ENCODE data around the gene NRBP1. TPM values are rescaled to one million over a fixed set of nuclear protein-coding genes. Genes with fewer than 3 reads are reported as not detected.
A peak's percentile ranks its signal among the peaks of the same experiment; 100 is the strongest.

The NRBP1 gene
- total and polyA plus RNA-seq, 9 of the 15 experiments (the other 6 are each of a cell fraction or from before 2014, with no cell fraction given), result 2.9 to 84.5 (median 36.9) TPM

DNA sequence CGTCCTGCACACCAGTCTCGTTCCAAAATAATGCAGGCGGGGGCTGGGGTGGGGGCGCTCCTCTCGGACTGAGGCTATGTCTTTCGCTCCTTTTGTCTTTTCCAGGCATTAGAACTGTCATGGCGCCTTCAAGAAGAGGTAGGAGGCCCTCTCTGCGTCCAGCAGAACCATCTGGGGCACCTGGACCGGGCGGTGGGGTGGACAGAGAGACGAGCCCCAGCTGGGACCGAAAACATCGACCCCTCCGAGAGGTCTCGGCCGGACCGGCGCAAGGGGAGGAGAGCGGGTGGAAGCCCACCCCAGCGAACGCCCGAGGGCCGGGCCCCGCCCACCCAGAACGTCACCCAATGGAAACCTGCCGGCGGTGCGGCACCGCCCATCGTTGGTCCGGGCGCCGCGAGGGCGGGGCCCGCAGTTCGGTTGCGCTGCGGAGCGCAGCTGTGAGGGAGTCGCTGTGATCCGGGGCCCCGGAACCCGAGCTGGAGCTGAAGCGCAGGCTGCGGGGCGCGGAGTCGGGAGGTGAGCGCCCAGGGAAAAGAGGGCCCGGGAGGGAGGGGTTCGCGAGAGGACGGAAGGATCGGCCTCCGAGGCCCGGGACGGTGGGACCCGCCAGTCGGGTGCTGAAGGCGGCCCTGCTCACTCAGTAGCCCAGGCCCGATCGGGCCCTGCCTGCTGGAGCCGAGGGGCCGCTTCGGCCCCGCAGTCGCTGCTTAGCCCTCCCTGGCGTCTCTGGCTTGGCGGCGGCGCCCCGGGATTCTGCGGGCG, at the start of gene NRBP1 (continued):
- TF ChIP-seq, protein P1, sequence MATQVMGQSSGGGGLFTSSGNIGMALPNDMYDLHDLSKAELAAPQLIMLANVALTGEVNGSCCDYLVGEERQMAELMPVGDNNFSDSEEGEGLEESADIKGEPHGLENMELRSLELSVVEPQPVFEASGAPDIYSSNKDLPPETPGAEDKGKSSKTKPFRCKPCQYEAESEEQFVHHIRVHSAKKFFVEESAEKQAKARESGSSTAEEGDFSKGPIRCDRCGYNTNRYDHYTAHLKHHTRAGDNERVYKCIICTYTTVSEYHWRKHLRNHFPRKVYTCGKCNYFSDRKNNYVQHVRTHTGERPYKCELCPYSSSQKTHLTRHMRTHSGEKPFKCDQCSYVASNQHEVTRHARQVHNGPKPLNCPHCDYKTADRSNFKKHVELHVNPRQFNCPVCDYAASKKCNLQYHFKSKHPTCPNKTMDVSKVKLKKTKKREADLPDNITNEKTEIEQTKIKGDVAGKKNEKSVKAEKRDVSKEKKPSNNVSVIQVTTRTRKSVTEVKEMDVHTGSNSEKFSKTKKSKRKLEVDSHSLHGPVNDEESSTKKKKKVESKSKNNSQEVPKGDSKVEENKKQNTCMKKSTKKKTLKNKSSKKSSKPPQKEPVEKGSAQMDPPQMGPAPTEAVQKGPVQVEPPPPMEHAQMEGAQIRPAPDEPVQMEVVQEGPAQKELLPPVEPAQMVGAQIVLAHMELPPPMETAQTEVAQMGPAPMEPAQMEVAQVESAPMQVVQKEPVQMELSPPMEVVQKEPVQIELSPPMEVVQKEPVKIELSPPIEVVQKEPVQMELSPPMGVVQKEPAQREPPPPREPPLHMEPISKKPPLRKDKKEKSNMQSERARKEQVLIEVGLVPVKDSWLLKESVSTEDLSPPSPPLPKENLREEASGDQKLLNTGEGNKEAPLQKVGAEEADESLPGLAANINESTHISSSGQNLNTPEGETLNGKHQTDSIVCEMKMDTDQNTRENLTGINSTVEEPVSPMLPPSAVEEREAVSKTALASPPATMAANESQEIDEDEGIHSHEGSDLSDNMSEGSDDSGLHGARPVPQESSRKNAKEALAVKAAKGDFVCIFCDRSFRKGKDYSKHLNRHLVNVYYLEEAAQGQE (IDR thresholded peaks at IDR 0.05; ENCODE audit: borderline replicate concordance), result no peak
- TF ChIP-seq, protein P1 (CRISPR knock-in tag; IDR thresholded peaks at IDR 0.05; ENCODE audit: low read depth), result peak; percentile 77; the same call in 1 of the 2 replicates
- TF ChIP-seq ZNF785 (CRISPR knock-in tag; IDR thresholded peaks at IDR 0.05) (no peak), ZNF384 (IDR thresholded peaks at IDR 0.05; ENCODE audit: low read depth, low read length) (no peak), CBFA2T3 (IDR thresholded peaks at IDR 0.05) (no peak; the same call in 1 of the 2 replicates), PPARD (CRISPR knock-in tag; IDR thresholded peaks at IDR 0.05) (no peak), HMGN3 (IDR thresholded peaks at IDR 0.05; ENCODE audit: borderline replicate concordance, extremely low read depth, insufficient read length, low read depth, low read length) (peak; percentile 78), POLR2G (IDR thresholded peaks at IDR 0.05; ENCODE audit: low read depth, low read length) (peak; percentile 97), PRMT5 (CRISPR knock-in tag; IDR thresholded peaks at IDR 0.05) (0 out of 2 replicates have a peak, but pooled peaks have one; percentile 72), TBL1XR1 (IDR thresholded peaks at IDR 0.05; ENCODE audit: low read length in 2 of 2) (no peak), NRF1 (conservative IDR thresholded peaks at IDR 0.05 in 1 of 2, IDR thresholded peaks at IDR 0.05 in 1 of 2) (peak; percentile 87 to 88), NFIX (CRISPR knock-in tag; IDR thresholded peaks at IDR 0.05; ENCODE audit: low read depth) (no peak), NONO (IDR thresholded peaks at IDR 0.05; ENCODE audit: low read depth in 2 of 2, low read length in 1 of 2) (peak in 1 of 2 experiments; percentile 55; a peak in 2 of 4 replicates)
- TF ChIP-seq, protein P2, sequence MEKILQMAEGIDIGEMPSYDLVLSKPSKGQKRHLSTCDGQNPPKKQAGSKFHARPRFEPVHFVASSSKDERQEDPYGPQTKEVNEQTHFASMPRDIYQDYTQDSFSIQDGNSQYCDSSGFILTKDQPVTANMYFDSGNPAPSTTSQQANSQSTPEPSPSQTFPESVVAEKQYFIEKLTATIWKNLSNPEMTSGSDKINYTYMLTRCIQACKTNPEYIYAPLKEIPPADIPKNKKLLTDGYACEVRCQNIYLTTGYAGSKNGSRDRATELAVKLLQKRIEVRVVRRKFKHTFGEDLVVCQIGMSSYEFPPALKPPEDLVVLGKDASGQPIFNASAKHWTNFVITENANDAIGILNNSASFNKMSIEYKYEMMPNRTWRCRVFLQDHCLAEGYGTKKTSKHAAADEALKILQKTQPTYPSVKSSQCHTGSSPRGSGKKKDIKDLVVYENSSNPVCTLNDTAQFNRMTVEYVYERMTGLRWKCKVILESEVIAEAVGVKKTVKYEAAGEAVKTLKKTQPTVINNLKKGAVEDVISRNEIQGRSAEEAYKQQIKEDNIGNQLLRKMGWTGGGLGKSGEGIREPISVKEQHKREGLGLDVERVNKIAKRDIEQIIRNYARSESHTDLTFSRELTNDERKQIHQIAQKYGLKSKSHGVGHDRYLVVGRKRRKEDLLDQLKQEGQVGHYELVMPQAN (IDR thresholded peaks at IDR 0.05; ENCODE audit: borderline replicate concordance), result peak; percentile 53
- TF ChIP-seq, protein P3, sequence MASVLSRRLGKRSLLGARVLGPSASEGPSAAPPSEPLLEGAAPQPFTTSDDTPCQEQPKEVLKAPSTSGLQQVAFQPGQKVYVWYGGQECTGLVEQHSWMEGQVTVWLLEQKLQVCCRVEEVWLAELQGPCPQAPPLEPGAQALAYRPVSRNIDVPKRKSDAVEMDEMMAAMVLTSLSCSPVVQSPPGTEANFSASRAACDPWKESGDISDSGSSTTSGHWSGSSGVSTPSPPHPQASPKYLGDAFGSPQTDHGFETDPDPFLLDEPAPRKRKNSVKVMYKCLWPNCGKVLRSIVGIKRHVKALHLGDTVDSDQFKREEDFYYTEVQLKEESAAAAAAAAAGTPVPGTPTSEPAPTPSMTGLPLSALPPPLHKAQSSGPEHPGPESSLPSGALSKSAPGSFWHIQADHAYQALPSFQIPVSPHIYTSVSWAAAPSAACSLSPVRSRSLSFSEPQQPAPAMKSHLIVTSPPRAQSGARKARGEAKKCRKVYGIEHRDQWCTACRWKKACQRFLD (CRISPR knock-in tag; IDR thresholded peaks at IDR 0.05), result 0 out of 2 replicates have a peak, but pooled peaks have one; percentile 33

Data from K562 (cell line).